ENCODE data around the gene GSN. TPM values are rescaled to one million over a fixed set of nuclear protein-coding genes. Genes with fewer than 3 reads are reported as not detected.

The GSN gene
- total RNA-seq (100 to 1,000 TPM; 140 to 490 (median 211) TPM), polyA plus RNA-seq (100 to 1,000 TPM; 199 to 225 (median 208) TPM)
- long read RNA-seq, donor 1, transcript GSN-204 (17 exons, 2,657 nt) = major isoform, 417 of 700 reads
- long read RNA-seq, donor 1, transcript GSN-215 (17 exons, 2,428 nt) = minor isoform, 17 of 700 reads
- long read RNA-seq, donor 1, transcript GSN-206 (17 exons, 2,311 nt) = minor isoform, 30 of 700 reads
- long read RNA-seq, donor 1, partial matches to known transcripts = 95 of 700 reads
- long read RNA-seq, donor 1, other reads (novel, unspliced or antisense) = 136 of 700 reads
- long read RNA-seq, donor 2, transcript GSN-215 (17 exons, 2,428 nt) = minor isoform, 8 of 1,593 reads
- long read RNA-seq, donor 2, transcript GSN-209 (19 exons, 2,702 nt) = minor isoform, 5 of 1,593 reads
- long read RNA-seq, donor 2, transcript GSN-206 (17 exons, 2,311 nt) = minor isoform, 39 of 1,593 reads
- long read RNA-seq, donor 2, transcript GSN-204 (17 exons, 2,657 nt) = major isoform, 1,286 of 1,593 reads
- long read RNA-seq, donor 2, partial matches to known transcripts = 144 of 1,593 reads
- long read RNA-seq, donor 2, other reads (novel, unspliced or antisense) = 104 of 1,593 reads

GRCh38 chr9:121267689-121268597, at the start of gene GSN:
Gene GSN, plus strand, starts transcription at chr9:121268162. Its CDS starts 33,810 bp downstream, at chr9:121301972.
- no peak for TF ChIP-seq CTCF (IDR thresholded peaks at IDR 0.05)
- no peaks in the 10 kb centered on the region for H3K27me3 ChIP-seq (ENCODE audit: insufficient read depth in 3 of 3, low read length in 2 of 3)
- WGBS, 3 donors = 1 to 4% (median 1%) methylated on average over 40 to 64 of the region's 64 CpGs
- no peaks in the 10 kb centered on the region for H3K9me3 ChIP-seq
- H3K36me3 ChIP-seq (ENCODE audit: insufficient read depth in 1 of 2, low read depth in 1 of 2) = no peaks in the 10 kb centered on the region
- peak within 1 kb of the TSS; percentile 73 for H3K27ac ChIP-seq
- intact Hi-C loops (cut with DNase I) = loop anchor here (2.0 to 5.0 kb wide), 3 partner anchors 17 to 56 kb away; no protein-coding TSS in a partner anchor
- peaks cover 48% of the 10 kb centered on the region for H3K4me1 ChIP-seq
- DNase-seq (peak; percentile 85 to 89), ATAC-seq (peak; percentile 81 to 92 (median 87))
- H3K4me3 ChIP-seq = peak within 1 kb of the TSS; percentile 86

GRCh38 chr9:121218357-121219027, 49.5 kb upstream of the GSN start:
- no peak for TF ChIP-seq CTCF (IDR thresholded peaks at IDR 0.05)
- intact Hi-C loops (cut with DNase I) = no loop called here
- no peak for DNase-seq
- Histone ChIP-seq H3K27ac (no peak overlapping the region), H3K27me3 (ENCODE audit: insufficient read depth in 3 of 3, low read length in 2 of 3) (no peaks in the 10 kb centered on the region), H3K4me1 (no peaks in the 10 kb centered on the region), H3K4me3 (no peak overlapping the region), H3K9me3 (no peaks in the 10 kb centered on the region), H3K36me3 (ENCODE audit: insufficient read depth in 1 of 2, low read depth in 1 of 2) (no peaks in the 10 kb centered on the region)
- WGBS, 3 donors = 95% methylated on average over 8 of the region's 8 CpGs
- no peak for ATAC-seq

DNA sequence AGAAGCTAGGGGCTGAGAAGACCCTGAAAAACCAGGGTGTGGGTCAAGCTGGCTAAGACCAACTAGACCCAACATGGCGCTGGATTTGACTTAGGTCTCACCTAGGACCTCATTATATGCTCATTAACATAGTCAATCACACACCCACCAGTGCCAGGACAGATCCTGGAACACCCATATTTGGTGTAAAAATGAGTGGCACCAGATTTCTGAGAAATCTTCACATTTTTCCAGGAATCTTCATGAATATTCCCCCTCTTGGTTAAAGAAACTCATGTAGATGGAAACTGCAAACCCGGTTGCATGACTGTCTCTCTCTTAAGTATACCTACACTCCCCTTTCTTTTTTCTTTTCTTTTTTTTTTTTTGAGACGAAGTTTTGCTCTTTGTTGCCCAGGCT, 48.4 kb upstream of the GSN start:
- ATAC-seq = no peak
- no peak for TF ChIP-seq CTCF (IDR thresholded peaks at IDR 0.05)
- H3K4me1 ChIP-seq = no peaks in the 10 kb centered on the region
- 93 to 97% (median 95%) methylated on average over 3 of the region's 3 CpGs for WGBS, 3 donors
- DNase-seq = no peak
- no peak overlapping the region for H3K27ac ChIP-seq
- no peaks in the 10 kb centered on the region for H3K9me3 ChIP-seq
- intact Hi-C loops (cut with DNase I) = no loop called here
- H3K27me3 ChIP-seq (ENCODE audit: insufficient read depth in 3 of 3, low read length in 2 of 3) = no peaks in the 10 kb centered on the region
- H3K36me3 ChIP-seq (ENCODE audit: insufficient read depth in 1 of 2, low read depth in 1 of 2) = no peaks in the 10 kb centered on the region
- H3K4me3 ChIP-seq = no peak overlapping the region

- no peak overlapping the region for H3K4me3 ChIP-seq
- no peaks in the 10 kb centered on the region for H3K9me3 ChIP-seq
- ATAC-seq (no peak), DNase-seq (no peak)
- TF ChIP-seq CTCF (IDR thresholded peaks at IDR 0.05) = no peak
- H3K4me1 ChIP-seq = no peaks in the 10 kb centered on the region
- H3K36me3 ChIP-seq (ENCODE audit: insufficient read depth in 1 of 2, low read depth in 1 of 2) = no peaks in the 10 kb centered on the region
- peaks cover 0 to 2% (median 0%) of the 10 kb centered on the region in 3 donors for H3K27me3 ChIP-seq (ENCODE audit: insufficient read depth in 3 of 3, low read length in 2 of 3)
- WGBS, 3 donors = 68 to 72% (median 72%) methylated on average over 13 of the region's 13 CpGs
- H3K27ac ChIP-seq = no peak overlapping the region
- intact Hi-C loops (cut with DNase I) = no loop called here
These were observed 46.8 kb upstream of the GSN start for GRCh38 chr9:121220996-121221663.
